H1 (cell line): ENCODE measurements around the gene CEACAM7. TPM values are rescaled to one million over a fixed set of nuclear protein-coding genes. Genes with fewer than 3 reads are reported as not detected.

ENCODE experiments used
- CTCF ChIA-PET: fragments of 300-600 bp; sonication (Branson Sonifier 250); formaldehyde crosslinking; loops from one replicate; lab custom pipeline; 2021; ENCODE audit not compliant: partially characterized antibody; lab: Charles Lee
- POLR2A ChIA-PET: fragments of 300-600 bp; sonication (Branson Sonifier 250); formaldehyde crosslinking; loops from one replicate; lab custom pipeline; 2021; ENCODE audit warnings: inconsistent platforms; ENCODE audit not compliant: partially characterized antibody; lab: Charles Lee
- DNase-seq, 2 experiments: peaks; one replicate each; pipeline versions ENCODE4 v3.0.0 to v3.0.0-alpha.2; 2010 to 2022; ENCODE audit warnings: low spot score in 2 of 2, low read depth in 1 of 2, mixed read lengths in 1 of 2
- FAIRE-seq: peaks from 2 replicates; lab custom pipeline; 2011; peaks lifted over from hg19 to GRCh38; lab: Jason Lieb, UNC
- H2AFZ ChIP-seq: 2 replicates; pipeline ENCODE4 v1.8.1; 2012; ENCODE audit warnings: low read length, inconsistent platforms
- H2AK5ac ChIP-seq: 2 replicates; pipeline ENCODE4 v1.6.1; 2013; ENCODE audit warnings: low read depth, low read length
- H2BK120ac ChIP-seq: replicated peaks from 2 replicates; pipeline ENCODE3; 2013; ENCODE audit warnings: low read depth, low read length, inconsistent platforms
- H2BK12ac ChIP-seq: 2 replicates; pipeline ENCODE4 v1.6.1; 2013; ENCODE audit warnings: low read depth, low read length
- H2BK15ac ChIP-seq: 2 replicates; pipeline ENCODE4 v1.6.1; 2013; ENCODE audit warnings: low read length
- H2BK20ac ChIP-seq: 2 replicates; pipeline ENCODE4 v1.6.1; 2013; ENCODE audit warnings: low read length
- H2BK5ac ChIP-seq: 2 replicates; pipeline ENCODE4 v1.6.1; 2013; ENCODE audit warnings: low read depth, low read length
- H3K14ac ChIP-seq: 2 replicates; pipeline ENCODE4 v1.6.1; 2013; ENCODE audit warnings: inconsistent platforms; ENCODE audit not compliant: insufficient read length
- H3K18ac ChIP-seq: 2 replicates; pipeline ENCODE4 v1.6.1; 2013; ENCODE audit warnings: low read length; ENCODE audit errors: extremely low read depth
- H3K23ac ChIP-seq: 2 replicates; pipeline ENCODE4 v1.6.1; 2013; ENCODE audit warnings: inconsistent platforms; ENCODE audit not compliant: insufficient read length
- H3K23me2 ChIP-seq: 2 replicates; pipeline ENCODE4 v1.6.1; 2013; ENCODE audit warnings: low read depth, low read length
- H3K27ac ChIP-seq: 2 replicates; pipeline ENCODE4 v1.6.1; 2011; ENCODE audit warnings: low read depth, low read length, inconsistent platforms
- H3K27me3 ChIP-seq, 4 experiments: replicated peaks in 1 of 4; 1 replicate in 1 of 4; 2 replicates in 3 of 4; pipeline versions ENCODE4 v1.6.1 to v1.8.1; 2011 to 2013; ENCODE audit warnings: low read length in 3 of 4, mild to moderate bottlenecking in 3 of 4, inconsistent platforms in 2 of 4, mixed read lengths in 2 of 4, moderate library complexity in 1 of 4; ENCODE audit not compliant: control insufficient read depth in 3 of 4, insufficient read depth in 3 of 4; ENCODE audit errors: extremely low read depth in 1 of 4
- H3K36me3 ChIP-seq, 4 experiments: 2 replicates each; pipeline versions ENCODE4 v1.6.1 to v1.8.1; 2011 to 2013; ENCODE audit warnings: mild to moderate bottlenecking in 4 of 4, low read length in 3 of 4, moderate library complexity in 2 of 4, control low read depth in 1 of 4, inconsistent platforms in 1 of 4; ENCODE audit not compliant: insufficient read depth in 4 of 4, control insufficient read depth in 2 of 4
- H3K4ac ChIP-seq: replicated peaks from 2 replicates; pipeline ENCODE3; 2013; ENCODE audit warnings: low read length, low read depth, mixed read lengths, inconsistent platforms; ENCODE audit not compliant: insufficient read length
- H3K4me1 ChIP-seq, 4 experiments: replicated peaks in 1 of 4; 1 replicate in 1 of 4; 2 replicates in 3 of 4; pipeline versions ENCODE4 v1.6.1 to v1.8.1; 2011 to 2013; ENCODE audit warnings: low read length in 3 of 4, inconsistent platforms in 2 of 4, mixed read lengths in 1 of 4; ENCODE audit not compliant: insufficient read depth in 4 of 4, control insufficient read depth in 3 of 4
- H3K4me2 ChIP-seq, 2 experiments: 2 replicates each; pipeline versions ENCODE4 v1.6.1 to v1.8.1; 2011 to 2013; ENCODE audit warnings: low read depth in 2 of 2, low read length in 2 of 2, control low read depth in 1 of 2, inconsistent platforms in 1 of 2, mild to moderate bottlenecking in 1 of 2; ENCODE audit not compliant: insufficient read depth in 1 of 2
- H3K4me3 ChIP-seq, 4 experiments: fragments of 200-600, 300-600 bp in 1 of 4; sonication (generic), shearing (Covaris generic), sonication (Bioruptor Twin) in 1 of 4; 2 replicates each; pipeline versions ENCODE4 v1.5.1 to v1.8.1; 2011 to 2016; ENCODE audit warnings: low read length in 4 of 4, low read depth in 3 of 4, control low read depth in 2 of 4, inconsistent platforms in 2 of 4, mild to moderate bottlenecking in 2 of 4, mixed read lengths in 1 of 4, moderate library complexity in 1 of 4; ENCODE audit not compliant: insufficient read depth in 2 of 4; ENCODE audit errors: extremely low read depth in 1 of 4
- H3K56ac ChIP-seq: replicated peaks from 2 replicates; pipeline ENCODE3; 2013; ENCODE audit warnings: low read depth, mild to moderate bottlenecking, mixed read lengths, low read length, inconsistent platforms; ENCODE audit not compliant: insufficient read length
- H3K79me1 ChIP-seq: 2 replicates; pipeline ENCODE4 v1.6.1; 2013; ENCODE audit warnings: low read depth, low read length, control low read depth
- H3K79me2 ChIP-seq, 2 experiments: 2 replicates each; pipeline versions ENCODE4 v1.6.1 to v1.8.1; 2012 to 2013; ENCODE audit warnings: low read length in 2 of 2, mild to moderate bottlenecking in 2 of 2, inconsistent platforms in 1 of 2; ENCODE audit not compliant: insufficient read depth in 2 of 2, control insufficient read depth in 1 of 2
- H3K9ac ChIP-seq, 4 experiments: replicated peaks in 1 of 4; 1 replicate in 1 of 4; 2 replicates in 3 of 4; pipeline versions ENCODE4 v1.6.1 to v1.8.1; 2011 to 2013; ENCODE audit warnings: low read depth in 3 of 4, low read length in 3 of 4, control low read depth in 2 of 4, mild to moderate bottlenecking in 2 of 4, moderate library complexity in 2 of 4, inconsistent platforms in 1 of 4; ENCODE audit errors: extremely low read depth in 1 of 4
- H3K9me3 ChIP-seq, 2 experiments: 2 replicates each; pipeline versions ENCODE4 v1.6.1 to v1.8.1; 2012 to 2013; ENCODE audit warnings: mild to moderate bottlenecking in 2 of 2, moderate library complexity in 2 of 2, control low read depth in 1 of 2, inconsistent platforms in 1 of 2, low read depth in 1 of 2, low read length in 1 of 2, mixed read lengths in 1 of 2; ENCODE audit not compliant: insufficient read depth in 2 of 2
- H4K20me1 ChIP-seq, 2 experiments: replicated peaks in 1 of 2; 2 replicates each; pipeline versions ENCODE3 to v1.8.1; 2011 to 2013; ENCODE audit warnings: inconsistent platforms in 2 of 2, low read length in 2 of 2, mild to moderate bottlenecking in 1 of 2; ENCODE audit not compliant: insufficient read depth in 2 of 2, control insufficient read depth in 1 of 2
- H4K5ac ChIP-seq: 2 replicates; pipeline ENCODE4 v1.6.1; 2013; ENCODE audit warnings: low read length, low read depth, mixed read lengths, inconsistent platforms; ENCODE audit not compliant: insufficient read length
- H4K8ac ChIP-seq: 2 replicates; pipeline ENCODE4 v1.8.0; 2013; ENCODE audit warnings: mild to moderate bottlenecking, moderate library complexity, low read length, inconsistent platforms; ENCODE audit not compliant: insufficient read depth; ENCODE audit errors: extremely low read depth
- H4K91ac ChIP-seq: replicated peaks from 2 replicates; pipeline ENCODE3; 2013; ENCODE audit warnings: low read length, mixed read lengths, inconsistent platforms; ENCODE audit not compliant: insufficient read length
- BRCA1 ChIP-seq: IDR thresholded peaks from 2 replicates; pipeline ENCODE4 v1.6.1; 2012; ENCODE audit warnings: low read depth, low read length, improper control_type of control experiment
- CREB1 ChIP-seq: IDR thresholded peaks from 2 replicates; pipeline ENCODE4 v1.6.1; 2012; ENCODE audit warnings: inconsistent platforms
- CTBP2 ChIP-seq: IDR thresholded peaks from 2 replicates; pipeline ENCODE4 v1.7.0; 2011; ENCODE audit warnings: borderline replicate concordance, mild to moderate bottlenecking, moderate library complexity, mixed read lengths, low read length; ENCODE audit not compliant: insufficient read depth, insufficient read length
- EZH2 ChIP-seq: fragments of 200-600 bp; sonication (generic); IDR thresholded peaks from 2 replicates; pipeline ENCODE4 v1.7.1; 2012; ENCODE audit warnings: low read depth, mild to moderate bottlenecking, moderate library complexity, low read length, inconsistent platforms; ENCODE audit not compliant: severe bottlenecking
- FOSL1 ChIP-seq: IDR thresholded peaks from 2 replicates; pipeline ENCODE4 v1.6.1; 2011; ENCODE audit warnings: mild to moderate bottlenecking, low read depth, low read length, moderate library complexity; ENCODE audit not compliant: insufficient read depth
- GABPA ChIP-seq: IDR thresholded peaks from 2 replicates; pipeline ENCODE4 v1.6.1; 2011; ENCODE audit warnings: mild to moderate bottlenecking, low read length, moderate library complexity, borderline replicate concordance; ENCODE audit not compliant: insufficient read depth
- GTF2F1 ChIP-seq: IDR thresholded peaks from 2 replicates; pipeline ENCODE4 v1.6.1; 2012; ENCODE audit warnings: low read depth, low read length, improper control_type of control experiment, borderline replicate concordance
- KDM5A ChIP-seq: fragments of 200-600 bp; IDR thresholded peaks from 2 replicates; pipeline ENCODE4 v1.7.1; 2012; ENCODE audit warnings: mild to moderate bottlenecking, low read length, inconsistent platforms, mixed read lengths
- PHF8 ChIP-seq: fragments of 200-600 bp; sonication (generic); conservative IDR thresholded peaks from 2 replicates; pipeline ENCODE4 v1.7.1; 2012; ENCODE audit warnings: low read depth, mild to moderate bottlenecking, inconsistent platforms, low read length, moderate library complexity
- POLR2A ChIP-seq, 2 experiments: IDR thresholded peaks; 1 replicate in 1 of 2; 2 replicates in 1 of 2; pipeline ENCODE4 v1.6.1; 2011; ENCODE audit warnings: low read depth in 2 of 2, low read length in 2 of 2, mild to moderate bottlenecking in 2 of 2; ENCODE audit errors: control extremely low read depth in 1 of 2
- POU5F1 ChIP-seq: IDR thresholded peaks from 2 replicates; pipeline ENCODE4 v1.6.1; 2011; ENCODE audit warnings: low read depth, mild to moderate bottlenecking, low read length, moderate library complexity
- SIX5 ChIP-seq: IDR thresholded peaks from 2 replicates; pipeline ENCODE4 v1.6.1; 2011; ENCODE audit warnings: mild to moderate bottlenecking, low read depth, low read length
- SP1 ChIP-seq: IDR thresholded peaks from 2 replicates; pipeline ENCODE4 v1.6.1; 2011; ENCODE audit warnings: low read depth, low read length
- SP2 ChIP-seq: IDR thresholded peaks from 2 replicates; pipeline ENCODE4 v1.6.1; 2012; ENCODE audit warnings: mild to moderate bottlenecking, low read length, inconsistent platforms
- SUZ12 ChIP-seq: fragments of 200-600 bp; sonication (generic); IDR thresholded peaks from 2 replicates; pipeline ENCODE4 v1.6.1; 2012; ENCODE audit warnings: mild to moderate bottlenecking, inconsistent platforms, low read length, moderate library complexity, mixed read lengths
- TAF1 ChIP-seq: IDR thresholded peaks from 2 replicates; pipeline ENCODE4 v1.6.1; 2011; ENCODE audit warnings: mild to moderate bottlenecking, low read depth, low read length
- WGBS, 2 experiments: shearing (Covaris generic) in 1 of 2; methylation state at CpG; one replicate each; pipeline versions ENCODE4 v1.1.6 to v1.1.7; 2013 to 2015; ENCODE audit warnings: low lambda C conversion rate in 2 of 2, mixed read lengths in 2 of 2, inconsistent platforms in 1 of 2, low coverage in 1 of 2, missing lambda C conversion rate in 1 of 2; ENCODE audit not compliant: insufficient replicate concordance in 2 of 2, insufficient coverage in 1 of 2, insufficient read length in 1 of 2; ENCODE audit errors: extremely low coverage in 1 of 2, missing lambda C conversion rate in 1 of 2; 5-methylcytosine and 5-hydroxymethylcytosine counted together
- polyA plus RNA-seq, 7 experiments: library from polyadenylated mRNA; depleted of rRNA in 3 of 7; stranded (reverse) in 5 of 7; unstranded in 2 of 7; fragments of >200 nt in 5 of 7; fragments of 200-250 nt in 2 of 7; gene quantifications; 1 replicate in 5 of 7; 2 replicates in 1 of 7; 4 replicates in 1 of 7; pipeline versions ENCODE4 v1.2.1 to v1.2.3, GENCODE V29; 2011 to 2013; ENCODE audit warnings: missing spikeins in 2 of 7, mixed read lengths in 2 of 7
- total RNA-seq: library from RNA; stranded (reverse); fragmentation: NEBNext Ultra II Directional; extraction: Animal tissue kit (Norgen Biotek cat#: 25700); gene quantifications from 2 replicates; pipeline ENCODE4 v1.2.1, GENCODE V29; 2021

Gene CEACAM7
- total and polyA plus RNA-seq, 2 of the 8 experiments (the other 6 are each of a cell fraction or from before 2014, with no cell fraction given), result not detected

GRCh38 chr19:41702171-41702651 is 14.1 kb upstream of the CEACAM7 start:
- Histone ChIP-seq H3K4me3 (no peak overlapping the region), H3K18ac (no peak overlapping the region), H2BK15ac (no peak overlapping the region), H4K20me1 (peaks cover 0 to 1% of the 10 kb centered on the region in 2 experiments), H2BK20ac (no peak overlapping the region), H3K9ac (no peak overlapping the region), H3K14ac (no peak overlapping the region), H3K56ac (no peak overlapping the region), H3K4ac (no peak overlapping the region), H2BK12ac (no peak overlapping the region), H2BK120ac (no peak overlapping the region), H3K79me2 (no peaks in the 10 kb centered on the region), H3K4me2 (no peak overlapping the region), H3K36me3 (no peaks in the 10 kb centered on the region), H3K9me3 (peaks cover 76 to 89% of the 10 kb centered on the region in 2 experiments), H4K8ac (no peak overlapping the region), H3K23me2 (no peaks in the 10 kb centered on the region), H3K23ac (no peak overlapping the region), H4K5ac (no peak overlapping the region), H2BK5ac (no peak overlapping the region), H2AK5ac (no peak overlapping the region), H3K4me1 (no peaks in the 10 kb centered on the region), H4K91ac (no peak overlapping the region), H3K27ac (no peak overlapping the region), H3K79me1 (no peaks in the 10 kb centered on the region), H3K27me3 (no peaks in the 10 kb centered on the region), H2AFZ (no peak overlapping the region)
- POLR2A ChIA-PET, result no interaction called here
- TF ChIP-seq TAF1 (no peak), SIX5 (no peak), FOSL1 (no peak), GTF2F1 (no peak), SP1 (no peak), SP2 (no peak), EZH2 (no peak), GABPA (no peak), CREB1 (no peak), KDM5A (no peak), BRCA1 (no peak), PHF8 (no peak), CTBP2 (no peak), POU5F1 (no peak), SUZ12 (no peak), POLR2A (IDR thresholded peaks at IDR 0.05; ENCODE audit: control extremely low read depth in 1 of 2, low read depth in 2 of 2, low read length in 2 of 2) (no peak)
- DNase-seq (no peak), FAIRE-seq (no peak)
- CTCF ChIA-PET, result interaction anchor here (1.1 kb wide), 1 partner anchor 15 kb away, joined by 3 read pairs; the partner anchor contains the start of gene CEACAM7
- WGBS, 2 experiments, result 49% methylated on average over 3 of the region's 3 CpGs; no CpG with 5 or more reads in 1 of the 2 experiments
